HG03039 (cell line): ENCODE results near the gene AKIRIN1.
"Not testable (repeated sequence)": the region's sequence is repeated elsewhere in the genome, so short reads cannot be mapped to it uniquely, and the experiment has no call there.

ENCODE experiments used
- ATAC-seq: cut with Tn5 transposase; IDR thresholded peaks from one replicate; pipeline ENCODE4 v1.9.1; 2021; ENCODE audit warnings: mild to moderate bottlenecking, moderate library complexity; ENCODE audit not compliant: unreplicated experiment

Gene AKIRIN1

GRCh38 chr1:38990738-38991637 lies at the start of gene AKIRIN1:
Gene AKIRIN1 (plus strand): TSS chr1:38991276. CDS start chr1:38991381, 105 bp downstream.
- ATAC-seq = peak; percentile 93

- ATAC-seq = no peak
Observed at GRCh38 chr1:38941527-38942019, 49.5 kb upstream of the AKIRIN1 start, which contains the start of gene RHBDL2. Gene RHBDL2 (minus strand): TSS chr1:38941830. CDS start chr1:38919212, 22,618 bp downstream.

DNA sequence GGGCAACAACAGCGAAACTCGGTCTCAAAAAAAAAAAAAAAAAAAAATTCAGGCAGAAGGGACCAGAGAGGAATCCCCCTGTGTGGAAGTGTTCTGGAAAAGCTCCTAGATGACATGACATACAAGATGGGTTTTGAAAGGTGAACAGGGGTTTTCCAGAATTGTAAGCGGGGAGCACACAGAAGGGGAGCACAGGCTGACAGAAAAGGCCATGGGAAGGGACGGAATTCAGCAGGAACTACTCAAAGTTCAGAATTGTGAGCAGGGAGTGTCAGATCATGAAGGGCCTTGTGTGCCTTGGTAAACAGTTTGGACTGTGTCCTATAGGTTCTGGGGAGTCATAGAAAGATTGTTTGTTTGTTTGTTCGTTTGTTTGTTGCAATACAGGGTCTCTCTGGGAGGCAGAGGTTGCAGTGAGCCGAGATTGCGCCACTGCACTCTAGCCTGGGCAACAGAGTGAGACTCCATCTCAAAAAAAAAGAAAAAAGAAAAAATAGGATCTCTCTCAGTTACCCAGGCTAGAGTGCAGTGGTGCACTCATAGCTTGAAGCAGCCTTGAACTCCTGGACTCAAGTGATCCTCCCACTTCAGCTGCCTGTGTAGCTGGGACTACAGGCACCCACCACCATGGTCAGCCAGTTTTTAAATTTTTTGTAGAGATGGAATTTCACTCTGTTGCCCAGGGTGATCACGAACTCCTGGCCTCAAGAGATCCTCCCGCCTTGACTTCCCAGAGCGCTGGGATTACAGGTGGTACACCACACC lies 48.2 kb upstream of the AKIRIN1 start:
- no peak for ATAC-seq

GRCh38 chr1:38944547-38944946 lies 46.5 kb upstream of the AKIRIN1 start:
- no peak for ATAC-seq

DNA sequence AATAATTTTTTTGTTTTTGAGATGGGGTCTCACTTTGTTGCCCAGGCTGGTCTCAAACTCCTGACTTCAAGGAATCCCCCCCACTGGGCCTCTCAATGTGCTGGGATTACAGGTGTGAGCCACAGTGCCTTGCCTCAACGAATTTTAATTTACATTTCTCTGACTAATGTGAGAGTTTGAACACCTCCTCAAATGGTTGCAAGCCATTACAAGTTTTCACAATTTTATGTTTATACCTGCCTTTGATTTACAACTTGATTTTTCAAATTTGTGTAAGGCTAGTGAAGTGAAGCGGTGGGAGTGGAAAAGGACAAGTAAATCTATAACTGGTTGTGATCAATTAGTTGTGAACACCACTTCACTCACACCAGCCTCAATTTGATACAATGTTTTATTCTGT lies 40.5 kb upstream of the AKIRIN1 start:
- no peak for ATAC-seq

- ATAC-seq = no peak
Observed at GRCh38 chr1:38953433-38953860, 37.6 kb upstream of the AKIRIN1 start.

- no peak for ATAC-seq
Observed at GRCh38 chr1:38958967-38959366, 32.1 kb upstream of the AKIRIN1 start.

DNA sequence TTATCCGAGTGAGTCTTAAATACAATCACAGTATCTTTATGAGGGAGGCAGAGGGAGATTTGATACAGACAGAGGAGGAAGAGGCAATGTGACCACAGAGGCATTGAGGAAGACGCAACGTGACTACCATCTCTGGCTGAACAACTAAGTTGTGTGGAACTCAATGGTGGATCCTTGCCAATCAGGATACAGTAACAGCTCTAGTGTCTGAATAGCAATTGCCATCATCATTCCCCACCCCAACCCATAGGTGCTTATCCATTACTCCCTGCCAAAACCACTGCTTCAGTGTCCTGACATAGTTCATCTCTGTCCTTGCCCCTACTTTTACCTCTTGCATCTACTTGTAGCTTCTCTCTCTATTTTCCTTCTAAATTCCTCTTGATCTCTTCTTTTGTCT lies 29.0 kb upstream of the AKIRIN1 start:
- no peak for ATAC-seq

GRCh38 chr1:38962560-38962959 lies 28.5 kb upstream of the AKIRIN1 start:
- no peak for ATAC-seq

DNA sequence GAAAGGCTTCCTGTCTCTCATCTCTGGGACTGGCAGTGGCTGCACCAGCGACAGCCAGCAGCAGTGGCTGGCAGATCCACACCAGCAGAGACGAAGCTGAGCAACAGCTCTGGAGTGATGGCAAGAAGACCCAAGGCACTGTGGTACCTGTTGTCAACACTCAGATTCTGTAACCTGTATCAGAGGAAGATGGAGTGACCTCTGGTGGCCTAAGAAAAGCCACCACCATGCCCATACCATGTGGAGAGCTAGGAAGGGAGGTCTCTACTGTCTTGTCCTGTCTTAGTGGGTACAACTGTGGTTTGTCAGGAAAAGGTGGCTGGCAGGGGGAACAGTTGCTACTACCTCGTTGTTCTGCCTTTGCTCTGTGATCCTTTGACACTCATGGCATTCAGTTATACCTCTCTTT lies 26.9 kb upstream of the AKIRIN1 start:
- no peak for ATAC-seq

DNA sequence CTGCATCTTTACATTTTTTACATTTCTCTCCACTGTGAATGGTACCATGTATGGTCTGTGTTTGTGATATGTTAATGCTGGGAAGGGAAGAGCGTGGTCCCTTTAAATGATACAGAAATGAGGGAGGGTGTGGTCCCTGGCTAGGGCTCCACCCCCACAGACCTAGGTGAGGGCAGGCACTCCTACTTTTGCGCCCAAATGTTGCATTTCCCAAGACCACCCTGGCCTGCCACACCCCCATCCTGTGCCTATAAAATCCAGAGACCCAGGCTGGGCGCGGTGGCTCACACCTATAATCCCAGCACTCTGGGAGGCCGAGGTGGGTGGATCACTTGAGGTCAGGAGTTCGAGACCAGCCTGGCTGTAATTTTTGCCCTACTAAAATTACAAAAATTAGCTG lies 17.9 kb upstream of the AKIRIN1 start:
- not testable (repeated sequence) for ATAC-seq

- no peak for ATAC-seq
Observed at GRCh38 chr1:38973659-38974437, 17.2 kb upstream of the AKIRIN1 start.

DNA sequence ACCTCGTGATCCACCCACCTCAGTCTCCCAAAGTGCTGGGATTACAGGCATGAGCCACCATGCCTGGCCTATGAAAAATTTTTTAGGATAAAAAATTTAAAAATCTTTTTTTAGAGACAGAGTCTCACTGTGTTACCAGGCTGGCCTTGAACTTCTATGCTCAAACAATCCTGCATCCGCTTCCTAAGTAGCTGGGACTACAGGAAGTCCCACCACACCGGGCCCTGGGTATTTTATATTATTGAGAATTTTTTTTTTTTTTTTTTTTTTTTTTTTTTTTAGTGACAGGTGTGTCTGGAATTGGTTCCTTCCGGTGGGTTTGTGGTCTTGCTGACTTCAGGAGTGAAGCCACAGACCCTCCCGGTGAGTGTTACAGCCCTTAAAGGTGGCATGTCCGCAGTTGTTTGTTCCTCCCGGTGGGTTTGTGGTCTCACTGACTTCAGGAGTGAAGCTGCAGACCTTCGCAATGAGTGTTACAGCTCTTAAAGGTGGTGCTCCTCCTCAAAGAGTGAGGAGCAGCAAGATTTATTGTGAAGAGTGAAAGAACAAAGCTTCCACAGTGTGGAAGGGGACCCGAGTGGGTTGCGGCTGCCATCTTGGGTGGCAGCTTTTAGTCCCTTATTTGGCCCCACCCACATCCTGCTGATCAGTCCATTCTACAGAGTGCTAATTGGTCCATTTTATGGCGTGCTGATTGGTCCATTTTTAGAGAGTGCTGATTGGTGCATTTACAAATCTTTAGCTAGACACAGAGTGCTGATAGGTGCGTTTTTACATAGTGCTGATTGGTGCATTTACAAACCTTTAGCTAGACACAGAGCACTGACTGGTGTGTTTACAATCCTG lies 13.5 kb upstream of the AKIRIN1 start:
- ATAC-seq = not testable (repeated sequence)

- not testable (repeated sequence) for ATAC-seq
Observed at GRCh38 chr1:38978245-38978542, 12.9 kb upstream of the AKIRIN1 start.

- not testable (repeated sequence) for ATAC-seq
Observed at GRCh38 chr1:38979380-38979779, 11.7 kb upstream of the AKIRIN1 start.

DNA sequence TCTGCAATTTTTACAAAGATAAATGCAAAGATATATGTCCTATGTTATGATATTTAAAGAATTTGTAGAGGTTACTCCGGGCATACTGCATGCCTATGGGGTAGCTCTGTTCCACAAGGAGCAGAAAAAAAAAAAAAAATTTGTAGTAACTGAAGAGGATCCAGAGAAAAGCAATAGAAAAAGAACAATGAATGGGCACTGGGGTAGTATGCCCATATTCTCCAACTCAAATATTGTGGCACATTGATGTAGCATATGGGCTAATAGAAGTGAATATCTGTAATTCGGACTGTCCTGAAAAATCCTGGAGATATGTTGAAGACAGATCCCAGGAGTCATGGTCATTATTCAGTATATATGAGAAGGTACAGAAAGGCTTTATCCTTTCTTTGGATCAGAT lies 1.1 kb upstream of the AKIRIN1 start:
- ATAC-seq = no peak

DNA sequence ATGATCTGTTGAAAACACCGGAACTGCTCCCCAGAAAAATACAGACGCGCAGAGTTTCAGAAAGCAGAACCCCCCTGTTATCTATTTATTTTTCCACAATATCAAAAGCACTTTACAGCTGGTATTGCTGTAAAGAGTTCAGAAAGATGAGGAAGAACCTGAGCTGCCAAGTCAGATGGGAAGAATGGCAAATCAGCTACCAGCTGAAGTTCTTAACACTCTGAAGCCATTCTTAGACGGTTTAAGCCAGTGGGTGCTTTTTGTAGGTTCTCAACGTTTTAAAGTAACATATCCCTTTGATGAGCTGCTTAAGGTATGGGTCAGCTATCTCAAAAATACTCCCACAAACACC lies 714 bp upstream of the AKIRIN1 start:
- ATAC-seq = no peak

- peak; percentile 8 for ATAC-seq
Observed at GRCh38 chr1:38991638-38992411, 749 bp downstream of the AKIRIN1 start.

DNA sequence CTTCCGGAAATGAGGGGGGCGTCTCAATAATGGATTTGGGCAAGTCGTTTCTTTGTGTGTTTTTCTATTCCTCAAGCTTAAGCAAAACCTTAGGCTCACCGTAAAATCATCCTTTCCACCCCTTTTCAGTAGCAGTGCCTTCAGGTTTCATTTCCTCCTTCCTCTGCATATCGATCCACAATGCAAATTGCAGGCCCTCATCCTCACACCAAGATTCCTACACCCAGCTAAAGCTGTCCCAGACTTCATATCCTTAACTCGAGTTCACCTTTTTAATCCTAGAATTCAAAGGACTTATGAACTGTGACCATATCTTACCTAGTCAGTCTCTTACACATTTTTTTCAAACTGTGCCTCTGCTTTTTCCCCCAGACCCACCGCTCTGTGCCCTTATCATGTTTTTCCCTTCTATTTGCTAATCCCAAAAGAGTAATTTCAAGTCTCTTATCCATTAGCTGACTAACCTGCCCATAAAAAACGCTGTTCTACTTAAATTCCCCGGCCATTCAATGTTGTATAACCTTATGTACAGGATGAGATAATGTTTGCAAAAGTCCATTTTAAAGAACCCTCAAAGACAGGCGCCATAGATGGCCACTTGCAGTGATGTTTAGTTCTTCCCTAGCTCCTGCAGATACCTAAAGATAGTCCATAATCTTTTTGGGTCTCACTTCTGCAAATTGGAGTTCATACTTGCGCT lies 1.5 kb downstream of the AKIRIN1 start:
- no peak for ATAC-seq
